NT2/D1 (cell line): ENCODE results near the gene AMZ2.
A peak's percentile ranks its signal among the peaks of the same experiment; 100 is the strongest.
"Not testable (repeated sequence)": the region's sequence is repeated elsewhere in the genome, so short reads cannot be mapped to it uniquely, and the experiment has no call there.

Source experiments
- DNase-seq: peaks from one replicate; pipeline ENCODE4 v3.0.0-alpha.2; 2011; ENCODE audit warnings: low read depth, low spot score
- H3K27me3 ChIP-seq: 2 replicates; pipeline ENCODE4 v1.6.0; 2011; ENCODE audit warnings: mild to moderate bottlenecking; ENCODE audit not compliant: insufficient read length, insufficient read depth
- H3K36me3 ChIP-seq: 2 replicates; pipeline ENCODE4 v1.6.1; 2011; ENCODE audit warnings: mild to moderate bottlenecking, low read length, mixed read lengths; ENCODE audit not compliant: insufficient read depth, insufficient read length
- H3K4me1 ChIP-seq: 2 replicates; pipeline ENCODE4 v1.5.1; 2011; ENCODE audit not compliant: insufficient read depth, insufficient read length
- H3K4me3 ChIP-seq: 2 replicates; pipeline ENCODE4 v1.5.1; 2011; ENCODE audit warnings: low read depth; ENCODE audit not compliant: insufficient read length
- H3K9ac ChIP-seq: 2 replicates; pipeline ENCODE4 v1.6.0; 2011; ENCODE audit warnings: low read depth; ENCODE audit not compliant: insufficient read length
- H3K9me3 ChIP-seq: 2 replicates; pipeline ENCODE4 v1.5.1; 2011; ENCODE audit warnings: mild to moderate bottlenecking, low read length; ENCODE audit not compliant: insufficient read depth
- SUZ12 ChIP-seq: IDR thresholded peaks from 2 replicates; pipeline ENCODE4 v1.6.1; 2011; ENCODE audit not compliant: insufficient read length, insufficient read depth; ENCODE audit errors: extremely low read depth
- YY1 ChIP-seq: IDR thresholded peaks from 2 replicates; pipeline ENCODE4 v1.6.1; 2011; ENCODE audit not compliant: insufficient read length, insufficient read depth
- ZNF274 ChIP-seq: IDR thresholded peaks from 2 replicates; pipeline ENCODE4 v1.6.1; 2011; ENCODE audit warnings: mild to moderate bottlenecking, low read depth, low read length

The AMZ2 gene

GRCh38 chr17:68204736-68205135, 43.1 kb upstream of the AMZ2 start:
- TF ChIP-seq ZNF274 (no peak), SUZ12 (no peak), YY1 (no peak)
- Histone ChIP-seq H3K9ac (peak overlapping the region; percentile 64), H3K36me3 (no peaks in the 10 kb centered on the region), H3K4me1 (peaks cover 5% of the 10 kb centered on the region), H3K4me3 (peak overlapping the region; percentile 73), H3K9me3 (peaks cover 8% of the 10 kb centered on the region; the same call in 1 of the 2 replicates), H3K27me3 (peaks cover 55% of the 10 kb centered on the region)
- DNase-seq = no peak

GRCh38 chr17:68205251-68205807, 42.5 kb upstream of the AMZ2 start:
- Histone ChIP-seq H3K36me3 (no peaks in the 10 kb centered on the region), H3K4me3 (peak overlapping the region; percentile 73), H3K4me1 (peaks cover 4% of the 10 kb centered on the region), H3K9me3 (peaks cover 8% of the 10 kb centered on the region; the same call in 1 of the 2 replicates), H3K27me3 (peaks cover 49% of the 10 kb centered on the region), H3K9ac (peak overlapping the region; percentile 90)
- no peak for TF ChIP-seq YY1
- no peak for TF ChIP-seq ZNF274
- TF ChIP-seq SUZ12 = no peak
- DNase-seq = peak; percentile 79

GRCh38 chr17:68205808-68206720, 41.8 kb upstream of the AMZ2 start:
- Histone ChIP-seq H3K36me3 (no peaks in the 10 kb centered on the region), H3K9me3 (peaks cover 8% of the 10 kb centered on the region; the same call in 1 of the 2 replicates), H3K9ac (peak overlapping the region; percentile 90), H3K4me3 (peak overlapping the region; percentile 73), H3K4me1 (no peaks in the 10 kb centered on the region), H3K27me3 (peaks cover 42% of the 10 kb centered on the region)
- DNase-seq = no peak
- TF ChIP-seq ZNF274 = no peak
- TF ChIP-seq SUZ12 = no peak

- Histone ChIP-seq H3K9me3 (peaks cover 8% of the 10 kb centered on the region; the same call in 1 of the 2 replicates), H3K4me3 (no peak overlapping the region), H3K9ac (no peak overlapping the region), H3K36me3 (no peaks in the 10 kb centered on the region), H3K27me3 (peaks cover 25% of the 10 kb centered on the region), H3K4me1 (no peaks in the 10 kb centered on the region)
- TF ChIP-seq SUZ12 = no peak
- no peak for TF ChIP-seq ZNF274
- no peak for TF ChIP-seq YY1
- DNase-seq = no peak
Observed at GRCh38 chr17:68207651-68208253, 40.1 kb upstream of the AMZ2 start.

GRCh38 chr17:68208651-68209050, 39.2 kb upstream of the AMZ2 start:
- not testable (repeated sequence) for DNase-seq, H3K4me3 ChIP-seq, H3K9ac ChIP-seq, H3K36me3 ChIP-seq, H3K4me1 ChIP-seq, H3K9me3 ChIP-seq
- peaks cover 16% of the 10 kb centered on the region for H3K27me3 ChIP-seq

GRCh38 chr17:68209191-68209900, 38.5 kb upstream of the AMZ2 start:
- not testable (repeated sequence) for H3K27me3 ChIP-seq, H3K9me3 ChIP-seq, H3K36me3 ChIP-seq, H3K9ac ChIP-seq, H3K4me1 ChIP-seq, DNase-seq, H3K4me3 ChIP-seq
